Hematopoietic multipotent progenitor cell treated with erythropoietin and hydrocortisone succinate and interleukin-3 and kit ligand, for 17 days (in vitro differentiated cells): ENCODE data around the gene SFXN1.
"Not testable (repeated sequence)": the region's sequence is repeated elsewhere in the genome, so short reads cannot be mapped to it uniquely, and the experiment has no call there.

Source experiments
- DNase-seq: peaks from one replicate; pipeline ENCODE4 v3.0.0-alpha.2; 2015; ENCODE audit warnings: low spot score

Gene SFXN1

GRCh38 chr5:175478384-175479124 is at the start of gene SFXN1:
TSS of gene SFXN1 (plus strand) at chr5:175478560. CDS start at chr5:175492104, 13,544 bp downstream.
- peak; percentile 35 for DNase-seq

GRCh38 chr5:175434800-175435199 is 43.6 kb upstream of the SFXN1 start:
- DNase-seq: no peak

- DNase-seq: no peak
These were observed 42.0 kb upstream of the SFXN1 start for GRCh38 chr5:175436359-175436758.

GRCh38 chr5:175438234-175438857 is 40.0 kb upstream of the SFXN1 start:
- DNase-seq: no peak

GRCh38 chr5:175443514-175444059 is 34.8 kb upstream of the SFXN1 start:
- DNase-seq: no peak

- no peak for DNase-seq
These were observed 34.1 kb upstream of the SFXN1 start, which contains the start of gene DRD1 for GRCh38 chr5:175444060-175444904. TSS of gene DRD1 (minus strand) at chr5:175444182. CDS start at chr5:175443099, 1,083 bp downstream.

- no peak for DNase-seq
These were observed 33.4 kb upstream of the SFXN1 start for GRCh38 chr5:175444905-175445456.

GRCh38 chr5:175446378-175446777 is 32.0 kb upstream of the SFXN1 start:
- not testable (repeated sequence) for DNase-seq

- DNase-seq: no peak
These were observed 30.8 kb upstream of the SFXN1 start for GRCh38 chr5:175447571-175447970.

- no peak for DNase-seq
These were observed 30.1 kb upstream of the SFXN1 start for GRCh38 chr5:175448276-175448675.

- no peak for DNase-seq
These were observed 26.2 kb upstream of the SFXN1 start for GRCh38 chr5:175452166-175452565.

- DNase-seq: not testable (repeated sequence)
These were observed 24.0 kb upstream of the SFXN1 start for GRCh38 chr5:175454338-175454737.

- DNase-seq: no peak
These were observed 22.1 kb upstream of the SFXN1 start for GRCh38 chr5:175456105-175456742.

GRCh38 chr5:175457466-175457865 is 20.9 kb upstream of the SFXN1 start:
- no peak for DNase-seq

GRCh38 chr5:175460126-175460525 is 18.2 kb upstream of the SFXN1 start:
- DNase-seq: no peak

GRCh38 chr5:175460552-175460951 is 17.8 kb upstream of the SFXN1 start:
- no peak for DNase-seq

- DNase-seq: no peak
These were observed 17.0 kb upstream of the SFXN1 start for GRCh38 chr5:175461370-175461769.

GRCh38 chr5:175463641-175464040 is 14.7 kb upstream of the SFXN1 start:
- no peak for DNase-seq

- no peak for DNase-seq
These were observed 14.1 kb upstream of the SFXN1 start for GRCh38 chr5:175464074-175464941.

- DNase-seq: no peak
These were observed 13.5 kb upstream of the SFXN1 start for GRCh38 chr5:175464942-175465233.

GRCh38 chr5:175465282-175465681 is 13.1 kb upstream of the SFXN1 start:
- no peak for DNase-seq
